Hematopoietic multipotent progenitor cell treated with erythropoietin and hydrocortisone succinate and interleukin-3 and kit ligand, for 8 days (in vitro differentiated cells): ENCODE measurements around the gene CA11.
A peak's percentile ranks its signal among the peaks of the same experiment; 100 is the strongest.
"Not testable (repeated sequence)": the region's sequence is repeated elsewhere in the genome, so short reads cannot be mapped to it uniquely, and the experiment has no call there.

ENCODE experiments used
- DNase-seq: peaks from one replicate; pipeline ENCODE4 v3.0.0-alpha.2; 2015

Gene CA11

GRCh38 chr19:48646001-48646721, at the start of gene CA11:
Gene CA11 (minus strand): TSS chr19:48646187. CDS start chr19:48645632, 555 bp downstream.
- peak; percentile 84 for DNase-seq

- DNase-seq, result not testable (repeated sequence)
Measured at GRCh38 chr19:48693629-48694028, 47.6 kb upstream of the CA11 start.

DNA sequence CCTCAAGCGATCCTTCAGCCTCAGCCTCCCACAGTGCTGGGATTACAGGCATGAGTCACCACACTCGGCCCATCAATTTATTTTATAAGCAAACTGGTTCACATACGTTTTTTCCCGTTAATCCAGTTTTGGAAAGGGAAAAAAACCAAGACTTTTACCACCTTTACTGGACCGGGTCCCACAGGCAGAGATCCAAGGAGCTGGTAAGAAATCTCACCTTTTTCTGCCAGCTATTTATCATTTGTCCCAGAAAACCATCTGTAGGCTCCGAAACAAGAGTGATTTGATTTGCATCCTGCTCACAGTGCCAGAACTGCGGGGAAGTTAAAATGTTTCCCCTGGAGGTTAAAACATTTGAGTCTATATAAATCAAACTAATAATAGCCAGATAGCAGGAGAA, 43.5 kb upstream of the CA11 start:
- DNase-seq, result no peak

- DNase-seq, result no peak
Measured at GRCh38 chr19:48687776-48688175, 41.8 kb upstream of the CA11 start.

GRCh38 chr19:48686637-48687036, 40.6 kb upstream of the CA11 start:
- DNase-seq, result not testable (repeated sequence)

DNA sequence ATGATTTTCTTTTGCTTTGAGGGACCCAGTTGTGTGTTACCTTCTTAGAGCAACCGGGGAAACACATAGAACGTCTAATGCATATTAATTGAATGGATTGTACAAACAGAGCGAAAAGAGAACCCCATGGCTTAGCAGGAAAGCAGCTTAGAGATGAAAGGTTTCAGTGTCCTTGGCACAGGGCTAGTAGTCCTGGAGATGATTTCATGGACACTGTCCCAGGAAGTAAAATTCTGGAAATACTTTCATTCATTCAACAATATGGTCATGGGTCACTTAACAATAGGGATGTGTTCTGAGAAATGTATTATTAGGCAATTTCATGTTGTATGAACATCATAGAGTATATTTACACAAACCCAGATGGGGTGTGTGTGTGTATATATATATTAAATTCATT, 40.1 kb upstream of the CA11 start:
- DNase-seq, result no peak

GRCh38 chr19:48685583-48685982, 39.6 kb upstream of the CA11 start:
- DNase-seq, result no peak

DNA sequence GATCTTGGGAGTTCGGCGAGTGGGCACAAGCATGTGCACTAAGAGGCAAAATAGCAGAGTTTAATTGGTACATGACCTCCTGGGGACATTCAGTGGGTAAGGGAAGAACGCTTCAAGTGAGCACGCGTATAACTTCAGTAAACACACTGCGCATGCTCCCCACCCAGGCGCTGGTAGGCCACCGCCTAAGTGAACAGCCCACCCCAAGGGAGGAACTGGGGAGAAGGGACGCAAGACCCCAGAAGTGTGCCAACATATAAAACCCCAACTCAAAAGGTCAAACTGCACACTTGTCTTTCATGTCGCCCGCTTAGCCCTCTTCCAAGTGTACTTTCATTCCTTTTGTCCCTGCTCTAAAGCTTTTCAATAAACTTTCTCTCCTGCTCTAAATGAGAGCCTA, 37.4 kb upstream of the CA11 start:
- DNase-seq, result peak; percentile 62

DNA sequence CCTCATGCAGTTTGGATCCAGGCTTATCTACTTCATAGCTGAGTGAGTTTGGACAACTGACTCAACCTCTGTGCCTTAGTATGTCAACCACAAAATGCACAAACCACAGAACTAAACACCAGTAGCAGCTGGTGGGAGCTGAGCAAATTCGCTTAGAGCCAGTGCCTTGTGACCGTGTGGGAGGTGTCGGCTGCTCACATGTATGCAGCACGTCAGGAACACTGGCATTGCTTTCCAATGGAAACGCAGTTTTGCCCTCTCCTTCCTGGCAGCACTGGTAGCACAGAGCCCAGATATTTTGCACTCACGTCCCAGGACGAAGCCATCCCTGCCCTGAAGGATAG, 35.1 kb upstream of the CA11 start:
- DNase-seq, result peak; percentile 88

GRCh38 chr19:48680436-48681126, 34.6 kb upstream of the CA11 start:
- DNase-seq, result no peak

DNA sequence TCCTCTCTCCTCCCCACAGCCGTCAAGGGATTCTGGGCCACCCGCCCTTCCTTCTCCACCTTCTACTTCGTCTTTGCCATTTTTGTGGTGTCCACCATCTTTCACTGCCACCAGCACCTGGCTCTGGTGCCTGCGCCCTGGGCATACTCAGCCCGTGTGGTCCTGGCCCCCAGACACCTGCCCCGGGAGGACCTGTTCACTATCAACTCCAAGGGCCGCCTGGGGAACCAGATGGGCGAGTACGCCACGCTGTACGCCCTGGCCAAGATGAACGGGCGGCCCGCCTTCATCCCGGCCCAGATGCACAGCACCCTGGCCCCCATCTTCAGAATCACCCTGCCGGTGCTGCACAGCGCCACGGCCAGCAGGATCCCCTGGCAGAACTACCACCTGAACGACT, 34.0 kb upstream of the CA11 start:
- not testable (repeated sequence) for DNase-seq

- peak; percentile 75 for DNase-seq
Measured at GRCh38 chr19:48678201-48678600, 32.2 kb upstream of the CA11 start.

DNA sequence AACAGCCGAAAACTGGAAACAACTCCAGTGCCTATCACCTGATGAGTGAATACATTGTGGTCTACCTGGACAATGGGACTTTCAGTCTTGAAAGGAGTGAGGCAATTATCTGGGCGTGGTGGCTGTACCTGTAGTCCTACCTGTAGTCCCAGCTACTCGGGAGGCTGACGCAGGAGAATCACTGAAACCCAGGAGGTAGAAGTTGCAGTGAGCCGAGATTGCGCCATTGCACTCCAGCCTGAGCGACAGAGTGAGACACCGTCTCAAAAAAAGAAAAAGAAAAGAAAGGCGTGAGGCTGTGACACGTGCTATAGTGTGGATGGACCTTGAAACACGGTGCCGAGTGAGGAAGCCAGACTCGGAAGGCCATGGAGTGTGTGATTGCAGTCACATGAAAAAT, 30.9 kb upstream of the CA11 start:
- no peak for DNase-seq

- DNase-seq, result no peak
Measured at GRCh38 chr19:48676487-48676886, 30.5 kb upstream of the CA11 start.

DNA sequence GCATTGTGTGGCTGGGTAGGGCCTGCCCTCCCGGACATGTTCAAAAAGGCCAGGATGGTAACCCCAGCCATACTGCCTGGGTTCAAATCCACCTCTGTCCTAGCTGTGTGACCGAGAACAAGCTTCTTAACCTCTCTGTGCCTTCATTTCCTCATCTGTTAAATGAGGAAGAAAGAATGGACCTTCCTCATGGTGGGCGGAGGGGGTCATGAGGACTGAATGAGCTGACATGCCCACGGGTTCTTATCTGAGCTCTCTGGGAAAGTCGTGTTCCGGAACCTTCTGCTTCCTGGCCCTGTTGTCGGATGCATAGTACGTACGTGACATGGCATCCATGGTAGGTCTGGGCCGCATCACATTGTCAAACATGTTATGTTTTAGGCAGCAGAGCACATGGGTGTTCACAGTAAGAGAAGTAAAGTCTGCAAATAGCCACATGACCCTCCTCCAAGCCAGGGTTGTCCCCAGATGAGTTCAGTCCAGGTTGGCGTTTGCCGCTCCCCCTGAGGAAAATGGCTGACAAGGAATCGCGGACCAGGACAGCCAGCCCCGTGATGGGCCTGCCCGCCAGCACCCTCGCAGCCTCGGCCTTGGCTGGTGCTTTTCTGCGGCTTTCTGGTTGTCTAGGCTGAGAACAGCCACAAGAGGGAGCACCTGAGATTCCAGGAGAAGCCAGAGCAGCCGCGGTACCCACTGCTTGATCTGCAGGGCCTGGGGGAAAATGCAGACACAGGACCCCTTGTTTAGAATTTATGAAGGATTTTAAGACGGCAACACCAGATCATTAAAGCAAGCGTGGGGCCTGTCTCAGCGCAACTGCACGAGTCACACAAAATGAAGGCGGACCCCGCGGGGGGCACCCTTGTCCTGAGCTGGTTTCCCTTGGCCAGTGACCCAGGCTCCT, 29.2 kb upstream of the CA11 start:
- peak; percentile 88 for DNase-seq

GRCh38 chr19:48674216-48674809, 28.3 kb upstream of the CA11 start:
- DNase-seq, result no peak

GRCh38 chr19:48673436-48674100, 27.6 kb upstream of the CA11 start:
- no peak for DNase-seq

- DNase-seq, result no peak
Measured at GRCh38 chr19:48672994-48673393, 27.0 kb upstream of the CA11 start, which contains the start of gene NTN5. Gene NTN5 (minus strand): TSS chr19:48673017. CDS start chr19:48670986, 2,031 bp downstream.

GRCh38 chr19:48671446-48671995, 25.5 kb upstream of the CA11 start:
- no peak for DNase-seq

GRCh38 chr19:48670699-48671445, 24.9 kb upstream of the CA11 start:
- no peak for DNase-seq

- no peak for DNase-seq
Measured at GRCh38 chr19:48669903-48670668, 24.1 kb upstream of the CA11 start.
